Skin of body (tissue), 3 donors: Measurements from ENCODE around the gene CDKN2B-AS1. TPM values are rescaled to one million over a fixed set of nuclear protein-coding genes. Genes with fewer than 3 reads are reported as not detected.
A peak's percentile ranks its signal among the peaks of the same experiment; 100 is the strongest.

Source experiments
- DNase-seq: peaks from one replicate; lab custom pipeline; 2025; lab: John Stamatoyannopoulos, UW
- small RNA-seq: library from RNA; depleted of rRNA; stranded (forward); fragments of <200 nt; gene quantifications from one replicate; pipeline ENCODE3, GENCODE V24; 2014; ENCODE audit warnings: low replicate concordance
- total RNA-seq: library from RNA; depleted of rRNA; stranded (reverse); fragments of >200 nt; gene quantifications from one replicate; pipeline ENCODE4 v1.2.3, GENCODE V29; 2014

Gene CDKN2B-AS1
- total RNA-seq, 1 donor from 2014 or later = 0.20 TPM

- DNase-seq = peak; percentile 40
These were observed 154.5 kb downstream of the CDKN2B-AS1 start for GRCh38 chr9:22148876-22149637.

- DNase-seq = no peak
These were observed 159.5 kb downstream of the CDKN2B-AS1 start for GRCh38 chr9:22154064-22154463.

- DNase-seq = no peak
These were observed 162.0 kb downstream of the CDKN2B-AS1 start for GRCh38 chr9:22156586-22156985.

- no peak for DNase-seq
These were observed 162.7 kb downstream of the CDKN2B-AS1 start for GRCh38 chr9:22157276-22157675.

GRCh38 chr9:22157828-22158227, 163.2 kb downstream of the CDKN2B-AS1 start:
- no peak for DNase-seq

GRCh38 chr9:22158271-22158670, 163.7 kb downstream of the CDKN2B-AS1 start:
- DNase-seq = no peak

- DNase-seq = no peak
These were observed 164.3 kb downstream of the CDKN2B-AS1 start for GRCh38 chr9:22158927-22159346.

- no peak for DNase-seq
These were observed 165.0 kb downstream of the CDKN2B-AS1 start for GRCh38 chr9:22159586-22159985.

- no peak for DNase-seq
These were observed 165.6 kb downstream of the CDKN2B-AS1 start for GRCh38 chr9:22160221-22160620.

- no peak for DNase-seq
These were observed 170.6 kb downstream of the CDKN2B-AS1 start for GRCh38 chr9:22165144-22165543.

- DNase-seq = no peak
These were observed 174.7 kb downstream of the CDKN2B-AS1 start for GRCh38 chr9:22169243-22169642.

- no peak for DNase-seq
These were observed 175.3 kb downstream of the CDKN2B-AS1 start for GRCh38 chr9:22169727-22170503.

Small RNA genes lying within 50 kb of the gene (small RNA-seq; reads per million reads assigned to genes)
- gene RF01909 (not detected), gene RF02045 (not detected)

Other genes with a start within 250 kb of the CDKN2B-AS1 start
- 24.5 TPM for gene MTAP, start 192.2 kb upstream of the CDKN2B-AS1 start, total RNA-seq
- 0.30 TPM for gene CDKN2A, start 399 bp upstream of the CDKN2B-AS1 start, total RNA-seq
- 10.3 TPM for gene CDKN2B, start 14.5 kb downstream of the CDKN2B-AS1 start, total RNA-seq